ENCODE results near the gene IBA57.

IBA57 gene

GRCh38 chr1:228157729-228158126 is 7.9 kb upstream of the IBA57 start:
- DNase-seq, result no peak

GRCh38 chr1:228158151-228159007 is 7.2 kb upstream of the IBA57 start:
- DNase-seq, result no peak

- DNase-seq, result no peak
Observed at GRCh38 chr1:228159008-228159665, 6.5 kb upstream of the IBA57 start.

- DNase-seq, result no peak
Observed at GRCh38 chr1:228160201-228160761, 5.3 kb upstream of the IBA57 start.

- DNase-seq, result no peak
Observed at GRCh38 chr1:228161362-228161761, 4.2 kb upstream of the IBA57 start.

- DNase-seq, result no peak
Observed at GRCh38 chr1:228161866-228162265, 3.7 kb upstream of the IBA57 start.

GRCh38 chr1:228162286-228163006 is 3.2 kb upstream of the IBA57 start:
- DNase-seq, result no peak

DNA sequence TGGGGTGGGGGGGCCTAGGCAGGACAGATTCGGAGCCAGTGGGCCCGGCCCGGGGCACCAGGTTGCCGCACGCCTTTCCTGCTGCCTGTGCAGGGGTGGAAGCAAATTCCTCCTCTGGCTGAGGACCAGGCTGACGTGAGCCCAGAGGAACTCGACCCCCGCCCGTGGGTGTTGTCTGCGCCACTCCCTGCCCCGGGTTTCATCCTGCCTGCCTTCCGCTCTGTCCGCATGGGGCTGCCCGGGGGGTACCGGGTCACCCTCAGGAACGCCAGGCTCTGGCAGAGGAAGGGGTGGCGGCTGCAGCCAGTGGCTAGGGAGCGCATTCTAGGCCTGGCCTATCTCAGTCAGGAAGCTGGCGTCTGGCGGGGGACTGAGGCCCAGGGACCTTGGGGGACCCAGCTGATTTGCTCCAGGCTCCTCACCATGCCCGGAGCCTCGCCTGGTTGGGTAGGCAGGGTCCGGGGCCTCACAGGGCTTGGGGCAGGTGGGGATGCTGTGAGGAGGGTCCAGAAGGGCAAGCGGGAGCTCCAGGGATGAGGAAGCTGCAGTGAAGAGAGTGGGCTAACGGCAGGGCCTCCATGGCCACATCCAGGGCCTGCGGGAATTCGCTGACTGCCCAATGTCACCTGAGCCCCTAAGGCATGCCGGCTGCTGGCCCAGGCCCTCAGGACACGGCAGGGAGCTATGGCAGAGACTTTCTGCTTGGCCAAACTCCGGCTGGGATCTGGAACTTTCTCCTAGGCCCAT is 2.4 kb upstream of the IBA57 start:
- DNase-seq, result no peak

GRCh38 chr1:228163776-228164519 is 1.7 kb upstream of the IBA57 start:
- no peak for DNase-seq

DNA sequence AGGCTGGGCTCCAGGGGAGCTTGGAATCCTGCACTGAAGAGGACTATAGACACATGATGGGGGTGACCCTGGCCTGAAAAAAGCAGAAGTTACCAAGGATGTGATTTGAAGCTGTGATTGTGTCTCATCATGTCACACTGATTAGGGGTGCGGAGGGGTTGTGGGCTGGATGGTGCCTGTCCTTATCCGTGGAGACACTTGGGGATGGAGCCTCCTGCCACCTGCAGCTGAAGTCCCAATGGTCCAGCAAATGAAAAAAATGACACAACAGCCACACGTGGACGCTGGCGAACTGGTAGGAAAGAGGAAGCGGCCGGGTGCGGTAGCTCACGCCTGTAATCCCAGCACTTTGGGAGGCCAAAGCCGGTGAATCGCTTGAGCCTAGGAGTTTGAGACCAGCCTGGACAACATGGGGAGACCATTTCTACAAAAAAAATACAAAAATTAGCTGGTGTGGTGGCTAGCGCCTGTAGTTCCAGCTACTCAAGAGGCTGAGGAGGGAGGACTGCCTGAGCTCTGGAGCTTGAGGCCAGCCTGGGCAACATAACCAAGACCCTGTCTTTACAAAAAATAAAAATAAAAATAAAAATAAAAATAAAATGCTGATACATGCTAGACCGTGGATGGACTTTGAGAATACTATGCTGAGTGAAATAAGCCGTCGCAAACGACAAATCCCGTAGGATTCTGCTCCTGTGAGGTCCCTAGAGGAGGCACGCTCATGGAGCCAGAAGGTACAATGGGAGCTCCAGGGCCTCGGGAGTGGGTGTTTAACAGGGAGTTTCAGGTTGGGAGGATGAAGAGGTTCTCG is 838 bp upstream of the IBA57 start:
- DNase-seq, result no peak

GRCh38 chr1:228166170-228166936 is 749 bp downstream of the IBA57 start:
- DNase-seq, result no peak

- DNase-seq, result no peak
Observed at GRCh38 chr1:228168563-228169270, 3.1 kb downstream of the IBA57 start.

DNA sequence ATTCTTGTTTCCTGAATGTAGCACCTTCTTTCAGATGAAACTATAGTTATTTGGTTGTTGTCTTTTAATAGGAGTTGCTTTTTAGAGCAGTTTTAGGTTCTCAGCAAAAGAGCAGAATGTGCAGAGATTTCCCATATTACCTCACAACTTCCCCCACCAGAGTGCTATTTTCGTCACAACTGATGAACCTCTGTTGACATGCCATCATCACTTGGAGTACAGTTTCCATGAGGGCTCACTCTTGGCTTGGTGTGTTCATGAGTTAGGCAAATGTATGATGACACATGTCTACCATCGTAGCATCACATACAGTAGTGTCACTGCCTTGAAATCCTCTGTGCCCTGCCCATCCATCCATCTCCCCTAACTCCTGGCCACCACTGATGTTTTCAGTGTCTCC is 3.7 kb downstream of the IBA57 start:
- DNase-seq, result no peak

- no peak for DNase-seq
Observed at GRCh38 chr1:228170666-228171065, 5.1 kb downstream of the IBA57 start.

DNA sequence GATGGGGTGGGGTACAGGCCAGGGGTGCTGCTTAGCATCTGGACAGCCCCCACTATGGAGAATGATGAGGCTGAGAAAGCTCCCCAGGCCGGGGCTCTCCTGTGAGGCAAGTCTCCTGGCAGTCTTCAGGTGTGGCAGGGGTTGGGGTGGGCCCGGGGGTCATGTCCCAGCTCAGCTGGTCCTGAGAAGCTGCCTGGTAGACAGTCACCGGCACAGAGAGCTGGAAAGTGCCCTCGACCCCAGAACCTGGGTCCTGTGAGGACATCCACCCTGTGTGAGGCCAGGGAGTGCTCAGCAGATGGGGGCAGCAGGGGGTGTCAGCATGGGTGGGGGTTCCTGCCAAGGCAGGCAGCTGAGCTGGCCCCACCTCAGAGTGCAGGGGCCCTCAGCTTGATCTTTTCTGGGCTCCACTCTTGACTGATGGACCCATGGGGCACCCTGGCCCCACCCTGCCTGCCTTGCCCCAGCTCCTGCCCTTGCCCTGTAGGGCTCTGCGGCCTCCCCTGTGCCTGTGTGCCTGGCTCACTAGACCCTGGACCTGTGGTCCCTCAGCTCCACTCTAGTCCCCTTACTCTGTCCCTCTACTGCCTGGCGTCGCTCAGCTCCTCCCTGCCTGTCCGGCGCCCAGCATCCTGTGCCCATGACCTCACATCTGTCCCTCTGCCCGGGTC is 5.8 kb downstream of the IBA57 start:
- DNase-seq, result no peak

GRCh38 chr1:228172591-228173527 is 7.3 kb downstream of the IBA57 start:
- no peak for DNase-seq

All from cortex of kidney (tissue), 1 donor.